ENCODE measurements around the gene LRG1.

Gene LRG1

GRCh38 chr19:4553092-4553695 lies 13.4 kb upstream of the LRG1 start:
- H3K27ac ChIP-seq = no peak overlapping the region
- TF ChIP-seq, protein P1, sequence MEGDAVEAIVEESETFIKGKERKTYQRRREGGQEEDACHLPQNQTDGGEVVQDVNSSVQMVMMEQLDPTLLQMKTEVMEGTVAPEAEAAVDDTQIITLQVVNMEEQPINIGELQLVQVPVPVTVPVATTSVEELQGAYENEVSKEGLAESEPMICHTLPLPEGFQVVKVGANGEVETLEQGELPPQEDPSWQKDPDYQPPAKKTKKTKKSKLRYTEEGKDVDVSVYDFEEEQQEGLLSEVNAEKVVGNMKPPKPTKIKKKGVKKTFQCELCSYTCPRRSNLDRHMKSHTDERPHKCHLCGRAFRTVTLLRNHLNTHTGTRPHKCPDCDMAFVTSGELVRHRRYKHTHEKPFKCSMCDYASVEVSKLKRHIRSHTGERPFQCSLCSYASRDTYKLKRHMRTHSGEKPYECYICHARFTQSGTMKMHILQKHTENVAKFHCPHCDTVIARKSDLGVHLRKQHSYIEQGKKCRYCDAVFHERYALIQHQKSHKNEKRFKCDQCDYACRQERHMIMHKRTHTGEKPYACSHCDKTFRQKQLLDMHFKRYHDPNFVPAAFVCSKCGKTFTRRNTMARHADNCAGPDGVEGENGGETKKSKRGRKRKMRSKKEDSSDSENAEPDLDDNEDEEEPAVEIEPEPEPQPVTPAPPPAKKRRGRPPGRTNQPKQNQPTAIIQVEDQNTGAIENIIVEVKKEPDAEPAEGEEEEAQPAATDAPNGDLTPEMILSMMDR (conservative IDR thresholded peaks at IDR 0.05; ENCODE audit: low read depth) = no peak
- CTCF ChIA-PET = interaction anchor here (1.1 kb wide), 1 partner anchor 83 kb away, joined by 4 read pairs; no protein-coding TSS in a partner anchor
- POLR2A ChIA-PET (ENCODE audit: low non-redundant PET) = no interaction called here
- DNase-seq (ENCODE audit: low spot score) = no peak

DNA sequence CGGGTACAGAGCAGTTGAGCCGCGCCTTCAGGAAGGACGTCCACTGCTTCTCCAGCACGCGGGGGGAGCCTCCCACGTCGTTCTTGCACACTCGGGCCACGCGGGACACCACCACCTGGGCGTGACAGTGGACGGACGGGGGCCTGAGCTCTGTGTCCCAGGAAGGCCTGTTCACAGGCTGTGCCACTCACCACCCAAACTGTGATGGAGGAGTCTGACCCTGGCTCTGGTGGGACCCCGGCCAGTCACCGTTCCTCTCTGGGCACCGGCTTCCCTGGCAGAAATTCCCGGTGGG lies 12.6 kb upstream of the LRG1 start:
- no peak overlapping the region for H3K27ac ChIP-seq
- ChIA-PET CTCF (interaction anchor here (1.1 kb wide), 1 partner anchor 84 kb away, joined by 4 read pairs; no protein-coding TSS in a partner anchor), POLR2A (ENCODE audit: low non-redundant PET) (no interaction called here)
- no peak for DNase-seq (ENCODE audit: low spot score)
- TF ChIP-seq, protein P1 (conservative IDR thresholded peaks at IDR 0.05; ENCODE audit: low read depth) = no peak

- CTCF ChIA-PET = no interaction called here
- no peak for DNase-seq (ENCODE audit: low spot score)
- POLR2A ChIA-PET (ENCODE audit: low non-redundant PET) = no interaction called here
- TF ChIP-seq, protein P1 (conservative IDR thresholded peaks at IDR 0.05; ENCODE audit: low read depth) = no peak
- no peak overlapping the region for H3K27ac ChIP-seq
These were observed 10.7 kb upstream of the LRG1 start for GRCh38 chr19:4550479-4551050.

DNA sequence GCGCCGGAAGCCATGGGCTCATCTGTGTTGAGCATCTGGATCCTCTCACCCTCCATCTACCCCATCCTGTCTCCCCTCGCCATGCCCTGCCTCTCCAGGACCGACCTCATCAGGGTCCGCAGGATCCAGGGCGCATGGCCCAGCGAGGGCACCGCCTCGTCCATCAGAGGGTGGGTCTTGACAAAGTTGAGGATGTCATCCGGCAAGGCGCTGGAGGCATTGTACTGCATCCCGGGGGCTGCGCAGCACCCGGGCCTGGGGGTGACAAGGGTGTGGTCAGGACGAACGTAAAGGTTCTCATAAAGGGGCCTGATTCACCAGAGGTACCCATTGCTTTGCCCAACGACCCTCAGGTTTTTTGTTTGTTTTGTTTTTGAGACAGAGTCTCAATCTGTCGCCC lies 10.2 kb upstream of the LRG1 start:
- POLR2A ChIA-PET (ENCODE audit: low non-redundant PET) = no interaction called here
- TF ChIP-seq, protein P1 (conservative IDR thresholded peaks at IDR 0.05; ENCODE audit: low read depth) = no peak
- no peak for DNase-seq (ENCODE audit: low spot score)
- H3K27ac ChIP-seq = no peak overlapping the region
- CTCF ChIA-PET = no interaction called here

GRCh38 chr19:4548238-4548584 lies 8.4 kb upstream of the LRG1 start:
- no peak overlapping the region for H3K27ac ChIP-seq
- DNase-seq (ENCODE audit: low spot score) = no peak
- ChIA-PET POLR2A (ENCODE audit: low non-redundant PET) (no interaction called here), CTCF (interaction anchor here (0.7 to 1.9 kb wide), 4 partner anchors 11 to 151 kb away, joined by 3 to 11 read pairs (median 4); partner anchors contain the start of gene SEMA6B)
- TF ChIP-seq, protein P1 (conservative IDR thresholded peaks at IDR 0.05; ENCODE audit: low read depth) = no peak

DNA sequence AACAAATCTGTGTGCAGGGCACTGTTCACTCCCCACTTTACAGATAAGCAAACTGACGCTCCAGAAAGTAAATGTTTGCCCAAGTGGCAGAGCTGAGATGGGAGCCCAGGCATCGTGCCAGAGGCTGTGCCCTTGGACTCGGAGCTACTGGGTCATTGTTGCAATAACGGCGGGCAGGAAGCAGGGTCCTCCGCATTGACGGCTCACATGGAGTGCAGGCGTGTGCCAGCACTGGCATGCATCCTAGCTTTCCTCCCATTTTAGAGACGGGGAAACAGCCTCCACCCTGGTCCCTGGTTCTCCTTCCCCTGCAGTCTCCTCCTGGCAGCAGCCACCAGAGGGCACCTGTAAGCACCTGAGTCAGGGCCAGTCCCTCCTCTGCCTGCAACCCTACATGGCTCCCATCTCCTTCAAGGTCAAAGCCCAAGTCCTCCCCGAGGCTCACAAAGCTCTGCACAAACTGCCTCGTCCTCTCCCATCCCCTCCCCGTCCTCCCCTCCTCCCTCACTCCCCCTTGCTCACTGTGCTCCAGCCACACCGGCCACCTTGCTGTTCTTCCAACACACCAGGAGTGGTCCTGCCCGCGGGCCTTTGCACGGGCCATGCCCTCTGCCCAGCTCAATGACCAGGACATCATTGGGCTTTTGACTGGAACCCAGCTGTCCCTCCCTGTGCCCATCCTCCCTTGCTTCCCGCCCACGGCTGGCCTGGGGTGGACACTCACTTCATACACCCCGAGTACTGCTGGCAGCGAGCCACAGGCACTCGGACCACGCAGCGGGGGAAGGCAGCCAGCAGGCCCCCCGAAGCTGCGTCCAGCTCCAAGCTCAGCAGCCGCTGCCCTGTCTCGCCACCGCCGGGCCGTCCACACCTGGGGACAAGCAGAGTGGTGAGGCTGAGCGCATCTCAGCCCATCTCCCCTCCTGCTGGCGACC lies 7.7 kb upstream of the LRG1 start:
- TF ChIP-seq, protein P1 (conservative IDR thresholded peaks at IDR 0.05; ENCODE audit: low read depth) = peak; percentile 27; the same call in 1 of the 2 replicates
- POLR2A ChIA-PET (ENCODE audit: low non-redundant PET) = no interaction called here
- CTCF ChIA-PET = interaction anchor here (0.6 to 1.9 kb wide), 10 partner anchors 9 to 151 kb away, joined by 3 to 11 read pairs (median 3); partner anchors contain the start of gene SEMA6B
- H3K27ac ChIP-seq = no peak overlapping the region
- no peak for DNase-seq (ENCODE audit: low spot score)

Data from RWPE1 (cell line).